Activated CD4-positive, alpha-beta T cell treated with anti-CD3 and anti-CD28 coated beads for 24 hours (primary cell): ENCODE data around the gene PPP2R5E.

ENCODE experiments used
- DNase-seq, 2 donors: peaks; one replicate each; pipeline ENCODE4 v3.0.0-alpha.2; 2020; ENCODE audit warnings: low read depth in 2 of 2

PPP2R5E gene

DNA sequence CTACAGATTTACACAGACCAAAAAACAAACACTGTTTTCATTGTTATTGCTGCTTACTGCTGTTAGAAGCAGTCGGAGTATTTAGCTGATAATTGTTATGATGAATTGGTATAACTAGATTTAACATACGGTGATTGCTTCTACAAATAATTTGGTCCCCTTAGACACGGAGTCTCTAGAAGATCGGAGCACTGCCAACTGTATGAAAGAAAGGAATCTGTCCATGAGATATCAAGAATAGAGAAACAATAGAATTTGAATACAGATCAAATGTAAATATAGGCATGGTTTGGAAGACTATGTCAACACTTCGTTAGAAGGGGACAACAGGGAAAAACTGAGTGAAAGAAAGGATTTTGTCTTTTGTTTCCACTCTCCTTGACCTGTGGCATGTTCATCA is 110.9 kb downstream of the PPP2R5E start:
- DNase-seq = no peak

DNA sequence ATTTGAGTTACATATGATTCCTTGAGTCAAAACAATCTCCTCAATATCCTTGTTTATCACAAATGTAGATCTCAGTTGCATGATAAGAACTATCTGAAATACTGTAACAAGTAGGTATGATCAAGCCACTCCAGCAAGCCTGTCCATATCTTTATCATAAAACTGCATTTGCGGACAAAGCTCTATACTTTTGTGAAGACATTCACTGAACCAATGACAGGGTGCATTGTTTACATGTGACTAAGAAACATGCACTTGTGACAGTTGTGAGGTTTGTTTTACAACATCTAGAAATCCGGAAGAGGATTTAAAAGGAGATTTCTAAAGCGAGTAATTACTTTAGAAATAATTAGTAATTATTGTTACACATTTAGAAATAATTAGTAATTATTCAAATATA is 111.7 kb downstream of the PPP2R5E start:
- no peak for DNase-seq

DNA sequence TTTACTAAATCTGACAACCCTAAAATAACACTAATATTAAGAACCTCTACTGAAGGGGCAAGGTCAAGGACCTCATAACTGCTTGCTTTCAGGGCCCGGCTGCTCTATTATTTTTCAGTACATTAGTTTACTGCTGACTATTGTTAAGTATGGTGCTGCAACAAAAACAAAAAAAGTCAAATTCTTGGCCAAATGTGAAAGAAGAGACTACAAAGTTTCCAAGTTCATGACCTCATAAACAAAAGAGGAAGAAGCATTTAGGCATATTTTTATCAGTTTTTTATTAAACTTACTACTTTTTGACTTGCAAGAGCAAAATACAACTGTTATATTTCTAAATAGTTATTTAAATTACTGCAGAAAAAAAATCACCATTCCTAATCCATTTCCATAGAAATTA is 114.7 kb downstream of the PPP2R5E start:
- DNase-seq = no peak

DNA sequence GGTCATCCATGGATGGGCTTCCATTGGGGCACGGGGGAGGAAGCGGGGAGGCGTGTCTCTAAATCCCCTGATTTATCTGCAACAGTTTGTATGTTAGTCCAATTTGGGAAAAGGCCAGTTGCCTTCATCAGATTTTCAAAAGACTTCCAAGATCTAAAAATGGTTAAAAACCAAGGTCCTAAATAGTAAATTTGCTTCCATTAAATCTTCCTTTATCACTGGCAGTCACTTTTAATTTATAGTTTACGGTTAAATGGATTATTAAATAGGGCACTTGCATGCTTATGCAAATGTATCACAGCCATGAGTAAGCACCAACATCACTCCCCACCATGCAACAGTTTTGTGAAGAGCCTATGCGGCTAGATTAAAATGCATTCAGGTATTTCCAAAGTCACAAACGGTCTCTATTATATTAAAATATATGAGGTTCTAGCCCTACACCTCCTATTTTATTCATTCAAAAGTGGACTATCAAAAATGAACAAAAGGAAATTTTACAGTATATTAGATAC is 116.3 kb downstream of the PPP2R5E start:
- no peak for DNase-seq

DNA sequence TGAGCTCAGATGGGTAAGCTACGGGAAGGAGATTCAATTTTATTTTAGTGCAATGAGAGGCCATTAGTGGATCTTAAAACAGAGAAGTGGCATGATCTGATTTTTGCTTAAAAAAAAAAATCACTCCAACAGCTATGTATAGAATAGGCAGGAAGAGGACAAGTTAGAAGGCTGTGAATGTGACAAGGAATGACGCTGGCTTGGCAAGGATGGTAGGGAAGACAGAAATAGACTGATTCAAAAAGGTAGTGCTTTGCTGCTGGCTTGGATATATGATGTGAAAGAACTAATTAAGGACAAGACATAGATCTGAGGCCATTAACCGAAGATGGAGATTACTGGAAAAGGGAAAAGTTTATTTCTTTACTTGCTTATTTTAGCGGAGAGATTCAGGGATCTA is 119.3 kb downstream of the PPP2R5E start:
- DNase-seq = no peak

DNA sequence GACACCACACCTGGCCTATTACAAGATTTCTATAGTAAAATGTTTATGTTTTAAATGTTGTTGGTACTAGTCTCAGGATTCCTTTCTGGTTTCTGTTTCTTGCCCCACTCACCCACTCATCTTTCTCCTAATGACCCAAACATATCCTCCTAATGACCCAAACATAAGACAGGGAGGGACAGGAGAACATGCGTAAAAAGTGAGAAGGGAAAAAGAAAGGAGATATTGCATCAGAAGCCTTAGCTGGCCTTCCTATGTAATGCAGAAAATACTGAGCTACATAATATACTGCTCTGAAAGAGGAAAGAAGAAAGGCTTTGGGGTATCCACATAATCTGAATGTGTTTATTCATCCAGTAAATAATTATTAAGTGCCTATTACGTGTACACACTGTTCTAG is 119.8 kb downstream of the PPP2R5E start:
- no peak for DNase-seq

DNA sequence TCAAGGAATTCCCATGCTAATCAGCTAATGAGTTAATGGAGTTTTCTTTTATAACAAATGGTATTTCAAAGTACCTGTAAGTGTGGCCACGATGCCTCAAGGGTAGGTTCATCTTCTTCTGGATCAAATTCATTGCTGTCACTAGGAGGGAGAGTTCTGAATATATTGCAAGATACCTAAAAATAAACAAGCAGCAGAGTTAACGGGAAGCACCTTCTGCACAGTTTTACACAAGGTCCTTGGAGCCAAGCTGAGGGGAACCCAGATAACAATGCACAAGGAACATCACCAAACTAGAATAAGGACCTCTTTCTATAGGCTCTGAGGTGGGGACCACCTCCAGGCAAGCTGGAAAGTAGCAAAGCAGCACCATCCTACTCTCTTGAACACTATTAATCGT is 121.3 kb downstream of the PPP2R5E start:
- no peak for DNase-seq

DNA sequence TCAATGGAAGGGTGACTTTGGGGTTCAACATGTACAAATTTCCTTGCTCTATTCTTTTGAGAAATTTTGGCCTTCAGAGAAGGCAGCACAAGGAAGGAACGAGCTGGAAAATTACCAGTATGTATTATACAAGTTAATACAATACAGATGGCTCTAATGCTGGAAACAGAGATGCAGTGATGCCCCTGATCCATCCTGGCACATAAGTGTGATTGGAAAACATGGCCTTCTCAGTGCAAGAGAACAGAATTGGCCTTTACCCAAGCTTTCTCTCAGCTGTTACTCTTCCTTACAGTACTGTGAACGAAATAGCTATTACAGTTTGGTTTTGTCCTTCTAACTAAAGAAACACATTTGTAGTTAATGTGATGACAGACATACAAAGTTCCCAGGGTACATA is 122.0 kb downstream of the PPP2R5E start:
- no peak for DNase-seq

DNA sequence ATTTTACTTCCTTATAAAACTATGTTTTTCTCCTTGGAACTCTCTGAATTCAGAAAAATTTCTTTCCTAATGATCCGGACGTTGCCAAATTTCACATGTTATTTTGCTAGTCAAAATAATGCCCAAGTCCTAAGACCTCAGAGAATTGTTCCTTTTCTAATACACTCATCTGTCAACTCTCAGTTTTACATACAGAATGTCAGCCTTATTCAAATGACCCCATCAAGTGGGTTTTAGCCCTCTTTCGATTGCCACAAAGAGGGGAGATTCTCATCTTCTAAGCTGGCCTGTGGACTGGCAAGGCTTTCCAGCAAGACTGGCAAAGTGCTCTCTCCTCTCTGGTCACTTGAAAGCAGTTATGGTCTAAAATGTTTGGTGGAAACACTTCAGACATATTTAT is 125.2 kb downstream of the PPP2R5E start:
- no peak for DNase-seq

DNA sequence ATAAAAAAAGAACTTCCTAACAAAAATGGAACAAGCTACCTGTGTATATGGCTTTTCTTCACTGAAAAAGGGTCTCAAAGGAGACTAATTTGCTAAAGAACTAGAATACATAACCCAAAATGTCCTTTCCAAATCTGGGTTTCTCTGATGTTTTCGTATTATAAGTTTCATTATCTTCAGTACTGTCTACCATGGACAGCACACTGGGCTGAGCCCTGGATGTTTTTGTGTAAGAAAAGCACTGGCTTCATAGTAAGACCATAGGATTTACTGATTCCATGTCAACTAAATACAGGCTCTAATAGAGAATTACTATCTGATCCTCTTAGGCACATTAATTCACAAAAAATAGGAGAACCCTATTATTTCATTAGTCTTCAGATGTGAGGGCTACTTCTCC is 130.2 kb downstream of the PPP2R5E start:
- no peak for DNase-seq

DNA sequence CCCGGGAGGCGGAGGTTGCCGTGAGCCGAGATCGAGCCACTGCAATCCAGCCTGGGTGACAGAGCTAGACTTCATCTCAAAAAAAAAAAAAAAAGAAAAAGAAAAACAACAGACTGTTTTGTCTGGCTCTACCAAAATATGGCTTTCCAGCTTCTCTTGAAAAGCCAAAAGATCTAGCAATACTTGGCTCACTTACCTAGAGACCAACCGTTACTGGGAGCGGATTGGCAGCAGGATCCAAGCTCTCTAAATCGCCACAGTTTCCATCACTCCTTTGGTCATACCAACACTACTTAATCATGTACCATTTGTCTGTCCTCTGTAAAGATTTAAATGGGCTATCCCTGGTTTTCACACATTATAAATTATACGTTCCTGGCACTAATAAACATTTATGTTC is 136.8 kb downstream of the PPP2R5E start:
- no peak for DNase-seq

DNA sequence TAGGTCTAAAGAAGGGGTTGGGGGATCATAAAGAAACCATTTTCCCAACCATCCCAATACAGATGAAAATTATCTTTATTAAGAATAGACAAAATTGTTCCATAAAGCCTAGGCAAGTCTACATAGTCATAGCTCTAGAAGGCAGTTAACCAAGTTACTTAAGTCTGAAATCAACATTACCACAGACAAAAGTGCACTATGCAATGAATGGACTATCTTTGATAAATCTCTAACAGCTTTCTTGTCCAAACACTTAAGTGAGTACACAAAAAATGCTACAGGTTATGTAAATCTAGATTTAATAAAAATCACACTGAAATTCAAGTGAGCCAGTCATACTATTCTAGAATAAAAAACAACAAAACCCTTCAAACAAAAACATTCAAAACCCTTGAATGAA is 137.5 kb downstream of the PPP2R5E start:
- DNase-seq = no peak

DNA sequence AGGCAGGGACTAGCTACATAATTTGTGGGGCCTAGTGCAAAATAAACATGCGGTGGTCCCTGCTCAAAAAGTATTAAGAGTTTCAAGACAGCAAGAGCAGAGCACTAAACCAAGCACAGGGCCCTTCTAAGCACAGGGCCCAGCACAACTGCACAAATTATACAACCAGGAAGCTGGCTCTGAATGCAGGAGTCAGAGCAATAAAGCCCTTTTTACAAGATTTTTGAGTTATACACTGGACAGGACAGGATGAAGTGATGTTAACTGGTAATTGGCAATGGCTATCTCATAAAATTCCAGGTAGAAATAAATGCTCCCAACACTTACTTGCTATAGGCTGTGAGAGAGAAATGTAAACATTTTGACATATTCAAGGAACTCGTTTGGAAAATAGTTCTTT is 138.3 kb downstream of the PPP2R5E start:
- no peak for DNase-seq

DNA sequence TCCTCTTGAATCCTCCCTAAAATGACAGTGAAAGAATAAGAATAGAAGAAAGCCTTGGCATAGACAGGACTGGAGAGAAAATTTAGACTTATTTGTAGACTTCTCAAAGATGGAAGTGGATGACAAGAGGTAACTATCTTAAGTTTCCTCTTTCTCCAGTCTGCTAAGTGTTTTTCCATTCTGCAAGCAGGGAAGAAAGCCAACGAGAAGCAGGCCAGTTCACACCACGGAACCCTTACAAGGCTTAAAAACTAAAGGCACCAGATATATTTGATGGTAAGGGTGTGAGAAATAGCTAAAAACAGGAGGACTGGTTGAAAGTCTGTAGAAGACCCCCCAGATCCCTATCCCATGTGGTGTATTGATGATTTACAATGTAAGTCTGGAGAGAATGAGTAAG is 141.5 kb downstream of the PPP2R5E start:
- DNase-seq = no peak

DNA sequence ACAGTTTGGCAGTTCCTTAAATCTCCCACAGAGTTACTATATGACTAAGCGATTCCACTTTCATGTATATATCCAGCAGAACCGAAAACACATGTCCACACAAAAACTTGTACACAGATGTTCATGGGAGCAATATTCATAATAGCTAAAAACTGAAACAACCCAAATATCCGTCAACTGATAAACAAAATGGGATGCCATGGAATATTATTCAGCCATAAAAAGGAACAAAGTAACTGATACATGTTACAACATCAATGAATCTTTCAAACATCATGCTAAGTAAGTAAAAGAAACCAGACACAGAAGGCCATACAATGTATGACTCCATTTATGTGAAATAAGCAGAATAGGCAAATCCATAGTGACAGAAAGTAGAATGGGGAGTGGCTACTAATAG is 144.2 kb downstream of the PPP2R5E start:
- DNase-seq = no peak

DNA sequence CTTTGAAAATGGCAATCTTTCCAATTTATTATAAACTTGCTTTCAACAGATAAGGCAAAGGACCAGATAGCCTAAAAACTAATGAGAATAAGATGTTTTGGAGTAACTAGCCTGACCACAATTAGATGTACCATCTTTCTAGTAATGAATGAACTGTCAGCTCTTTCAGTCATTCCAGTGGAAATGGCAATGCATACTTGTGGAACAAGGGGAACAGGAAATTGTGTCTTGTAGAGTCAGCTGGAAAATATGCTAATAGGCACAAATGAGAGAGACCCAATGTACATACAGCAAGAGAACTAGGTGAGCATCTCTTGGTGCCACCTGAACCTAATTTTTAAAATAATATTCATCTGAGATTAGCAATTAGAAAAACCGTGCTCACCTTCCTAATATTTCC is 148.3 kb downstream of the PPP2R5E start:
- DNase-seq = no peak

DNA sequence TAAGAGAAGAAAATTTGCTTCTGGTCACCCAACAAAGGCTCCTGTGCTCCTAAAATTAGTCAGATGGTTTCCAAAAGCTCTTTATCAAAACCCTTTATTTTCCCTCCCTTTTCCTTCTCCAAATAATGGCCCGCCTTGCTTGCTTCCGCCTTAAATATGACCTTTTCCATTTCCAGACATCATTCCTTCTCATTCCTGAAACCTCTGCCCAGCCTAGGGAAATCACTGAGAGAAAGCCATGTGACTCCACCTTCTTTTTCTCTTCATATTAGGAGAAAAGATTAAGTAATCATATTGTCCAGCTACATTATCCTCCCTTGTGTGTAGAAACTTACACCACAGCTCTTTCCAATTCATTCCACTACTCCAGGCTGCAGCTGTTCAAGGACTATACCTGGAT is 148.7 kb downstream of the PPP2R5E start:
- no peak for DNase-seq

DNA sequence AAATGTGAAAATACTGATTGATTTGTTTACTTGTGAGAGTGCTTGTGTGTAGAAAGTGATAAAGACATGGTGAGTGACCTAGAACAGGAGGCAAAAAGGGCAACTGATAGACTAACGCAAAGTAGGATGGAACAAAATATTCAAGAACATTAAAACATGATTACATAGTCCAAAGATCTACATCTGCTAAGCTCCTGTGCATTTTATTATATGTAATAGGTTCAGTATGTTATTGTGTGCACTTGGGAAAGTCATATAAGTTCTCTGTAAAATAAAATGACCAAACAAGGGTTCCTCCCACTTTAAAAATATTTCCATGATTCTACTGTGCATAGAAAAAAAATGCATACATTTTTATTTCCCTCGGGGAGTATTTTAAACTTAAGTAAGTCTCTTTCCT is 150.2 kb downstream of the PPP2R5E start:
- DNase-seq = no peak

DNA sequence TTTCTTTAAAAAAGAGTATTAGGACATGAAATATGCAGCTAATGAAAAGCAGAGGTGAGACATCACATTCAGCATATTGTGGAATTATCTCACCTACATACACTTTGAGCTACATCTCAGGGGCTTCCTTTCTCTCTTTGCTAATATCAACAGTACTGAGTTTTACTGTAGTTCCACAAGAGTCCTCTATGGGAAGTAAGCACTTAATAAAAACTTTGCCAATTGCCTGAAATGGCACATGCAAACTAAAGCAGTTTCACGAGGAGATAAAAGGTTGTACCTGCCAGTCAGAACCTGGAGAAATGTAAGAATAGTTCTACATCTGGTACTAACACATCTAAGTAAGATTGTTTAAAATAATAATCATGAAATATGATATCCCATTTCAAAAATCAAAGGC is 150.9 kb downstream of the PPP2R5E start:
- no peak for DNase-seq

DNA sequence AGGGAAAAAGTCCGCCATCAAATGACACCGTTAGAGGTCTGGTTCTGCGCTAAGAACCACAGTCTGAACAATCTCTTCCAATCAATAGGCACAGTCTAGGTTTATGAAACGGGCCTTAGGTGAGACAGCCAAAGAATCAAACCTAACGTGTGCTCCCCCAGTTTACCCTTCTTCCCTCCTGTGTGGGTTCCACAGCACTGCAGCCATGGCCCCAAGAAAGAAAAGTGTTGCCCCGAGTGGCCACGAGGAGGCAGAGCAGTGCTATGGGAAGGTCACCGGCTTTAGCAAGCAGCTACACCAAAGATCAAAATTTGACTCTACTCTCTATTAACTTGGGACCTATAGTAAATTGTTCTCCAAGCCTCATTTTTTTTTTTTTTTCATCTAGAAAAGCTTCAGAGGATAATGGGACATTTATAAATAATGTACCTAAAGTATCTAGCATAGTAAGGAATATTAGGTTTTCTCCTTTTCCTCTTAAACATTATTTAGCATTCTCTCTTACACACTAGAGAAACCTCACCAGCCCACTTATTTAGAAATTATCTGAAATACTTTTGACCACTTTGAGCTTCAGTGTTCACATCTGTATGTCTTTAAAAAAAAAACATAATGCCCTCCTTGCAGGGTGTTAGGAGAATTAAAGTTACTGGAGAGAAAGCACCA is 154.3 kb downstream of the PPP2R5E start:
- peak; percentile 33 to 49 for DNase-seq

DNA sequence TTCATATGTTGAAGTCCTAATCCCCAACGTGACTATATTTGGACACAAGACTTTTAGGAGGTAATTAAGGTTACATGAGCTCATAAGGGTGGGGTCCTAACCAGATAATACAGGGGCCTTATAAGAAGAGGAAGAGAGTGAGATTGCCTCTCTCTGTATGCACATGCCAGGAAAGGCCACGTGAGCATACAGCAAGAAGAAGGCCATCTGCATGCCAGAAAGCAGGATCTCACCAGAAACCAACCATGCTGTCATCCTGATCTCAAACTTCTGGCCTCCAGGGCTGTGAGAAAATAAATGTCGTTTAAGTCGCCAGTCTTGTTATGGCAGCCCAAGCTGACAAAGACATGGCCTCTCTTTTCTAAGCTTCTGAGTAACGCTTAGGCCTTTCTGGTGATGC is 155.5 kb downstream of the PPP2R5E start:
- DNase-seq = no peak

DNA sequence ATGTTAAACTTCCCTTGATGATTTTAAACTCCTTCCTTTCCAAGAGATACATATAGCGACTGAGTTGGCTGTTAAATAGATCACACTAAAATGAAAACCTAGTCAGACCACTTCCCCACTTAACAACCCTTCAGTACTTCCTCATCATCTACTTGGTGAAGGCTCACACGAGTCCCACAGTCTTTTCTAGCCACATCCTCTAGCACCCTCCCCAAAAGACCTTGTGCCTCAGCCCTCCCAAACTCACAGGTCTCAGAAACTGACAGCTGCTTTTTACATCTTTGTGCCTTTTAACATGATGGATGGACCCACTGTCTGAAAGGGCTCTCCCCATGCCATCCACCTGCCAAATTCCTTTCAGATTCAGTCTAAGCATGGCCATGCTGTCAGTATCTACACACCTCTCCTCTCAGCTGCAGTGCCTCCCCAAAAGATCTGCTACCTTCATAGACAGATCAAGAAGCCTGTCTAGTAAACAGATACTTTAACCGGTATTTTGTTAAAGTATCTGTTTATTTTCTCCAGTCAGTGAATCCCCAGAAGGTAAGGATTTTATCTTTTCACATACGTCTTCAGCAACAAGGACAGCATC is 159.3 kb downstream of the PPP2R5E start:
- DNase-seq = no peak

DNA sequence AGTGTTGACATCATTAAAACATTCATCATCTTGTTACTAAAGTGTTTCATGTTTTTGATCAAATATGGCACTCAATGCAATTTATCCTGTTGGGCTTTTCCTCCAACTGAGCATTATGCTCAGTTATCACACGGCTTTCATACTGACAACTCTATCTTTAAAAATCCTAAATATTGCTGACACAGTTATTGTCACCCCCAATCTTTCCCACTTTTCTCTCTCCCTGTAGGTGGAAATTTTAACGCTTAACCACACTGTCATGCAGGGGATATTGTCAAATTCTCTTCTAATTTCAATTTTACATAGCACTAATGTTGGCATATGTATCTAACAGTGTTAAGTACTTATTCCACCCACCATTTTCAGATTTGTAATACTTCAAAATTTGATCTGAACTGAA is 164.7 kb downstream of the PPP2R5E start:
- no peak for DNase-seq

DNA sequence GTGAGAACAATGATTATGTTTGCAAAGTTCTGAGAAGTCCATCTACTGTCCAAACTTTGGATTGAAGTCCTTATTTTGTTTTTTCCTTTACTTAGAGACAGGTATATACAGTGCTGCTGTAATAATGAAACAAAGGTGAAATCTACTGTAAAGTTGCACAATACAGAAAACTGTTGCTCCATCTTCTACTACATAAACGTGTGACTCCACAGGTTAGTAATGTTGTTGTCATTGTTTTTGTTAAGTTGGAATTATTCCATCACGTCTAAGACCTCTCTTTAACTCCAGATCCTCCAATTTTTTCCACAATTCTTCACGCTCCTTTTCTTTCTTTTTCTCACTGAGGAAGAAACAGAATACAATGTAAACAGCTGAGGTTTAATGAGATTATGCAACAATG is 167.4 kb downstream of the PPP2R5E start:
- no peak for DNase-seq
